Right forelimb (tissue), 1 donor: ENCODE data around the gene RPS17.
"Not testable (repeated sequence)": the region's sequence is repeated elsewhere in the genome, so short reads cannot be mapped to it uniquely, and the experiment has no call there.

Source experiments
- DNase-seq: peaks from one replicate; pipeline ENCODE4 v3.0.0-alpha.2; 2018

The RPS17 gene

GRCh38 chr15:82545002-82545401 lies 4.7 kb upstream of the RPS17 start:
- no peak for DNase-seq

GRCh38 chr15:82544431-82544830 lies 4.2 kb upstream of the RPS17 start:
- DNase-seq = no peak

DNA sequence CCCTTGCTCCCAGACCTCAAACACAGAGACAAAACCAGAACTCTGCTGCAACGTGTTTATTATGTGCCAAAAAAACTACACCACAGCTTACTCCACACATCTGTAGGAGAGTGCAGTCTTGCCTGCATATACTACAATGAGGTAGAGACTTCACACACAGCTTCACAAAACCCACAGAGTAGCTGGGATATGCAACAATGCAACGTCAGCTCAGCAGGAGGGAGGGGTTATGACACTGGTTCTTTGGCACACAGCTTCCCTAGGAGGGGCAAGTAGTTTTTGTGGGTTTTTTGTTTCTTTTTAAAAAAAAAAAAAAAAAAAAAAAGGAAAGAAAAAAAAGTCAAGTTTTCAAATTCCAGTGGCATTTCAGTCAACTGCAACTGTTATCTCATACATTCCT lies 2.9 kb upstream of the RPS17 start:
- no peak for DNase-seq

DNA sequence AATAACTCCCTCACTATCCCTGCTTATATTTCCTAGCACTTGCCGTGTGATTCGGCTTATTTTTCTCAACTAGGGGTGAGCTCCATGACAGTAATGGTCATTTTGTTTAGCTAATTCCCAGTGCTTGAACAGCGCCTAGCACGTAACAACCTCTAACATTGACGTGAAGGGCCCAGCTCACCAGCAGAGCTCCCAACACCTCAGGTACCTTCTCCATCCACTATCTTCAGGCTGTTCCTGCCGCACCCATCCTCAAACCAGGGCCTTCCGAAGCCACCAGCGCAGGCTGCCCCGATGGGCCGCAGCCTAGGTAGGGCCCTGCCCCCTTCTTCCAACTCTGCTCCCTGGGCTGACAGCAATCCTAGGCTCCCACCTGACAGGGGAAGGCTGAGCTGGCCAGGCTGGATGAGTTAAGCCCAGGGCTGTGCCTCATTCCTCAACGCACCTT lies 751 bp upstream of the RPS17 start:
- DNase-seq = no peak

- DNase-seq = no peak
These were observed 584 bp downstream of the RPS17 start for GRCh38 chr15:82539691-82540054.

- no peak for DNase-seq
These were observed 1.1 kb downstream of the RPS17 start for GRCh38 chr15:82538961-82539690.

- no peak for DNase-seq
These were observed 2.8 kb downstream of the RPS17 start for GRCh38 chr15:82537351-82537908.

DNA sequence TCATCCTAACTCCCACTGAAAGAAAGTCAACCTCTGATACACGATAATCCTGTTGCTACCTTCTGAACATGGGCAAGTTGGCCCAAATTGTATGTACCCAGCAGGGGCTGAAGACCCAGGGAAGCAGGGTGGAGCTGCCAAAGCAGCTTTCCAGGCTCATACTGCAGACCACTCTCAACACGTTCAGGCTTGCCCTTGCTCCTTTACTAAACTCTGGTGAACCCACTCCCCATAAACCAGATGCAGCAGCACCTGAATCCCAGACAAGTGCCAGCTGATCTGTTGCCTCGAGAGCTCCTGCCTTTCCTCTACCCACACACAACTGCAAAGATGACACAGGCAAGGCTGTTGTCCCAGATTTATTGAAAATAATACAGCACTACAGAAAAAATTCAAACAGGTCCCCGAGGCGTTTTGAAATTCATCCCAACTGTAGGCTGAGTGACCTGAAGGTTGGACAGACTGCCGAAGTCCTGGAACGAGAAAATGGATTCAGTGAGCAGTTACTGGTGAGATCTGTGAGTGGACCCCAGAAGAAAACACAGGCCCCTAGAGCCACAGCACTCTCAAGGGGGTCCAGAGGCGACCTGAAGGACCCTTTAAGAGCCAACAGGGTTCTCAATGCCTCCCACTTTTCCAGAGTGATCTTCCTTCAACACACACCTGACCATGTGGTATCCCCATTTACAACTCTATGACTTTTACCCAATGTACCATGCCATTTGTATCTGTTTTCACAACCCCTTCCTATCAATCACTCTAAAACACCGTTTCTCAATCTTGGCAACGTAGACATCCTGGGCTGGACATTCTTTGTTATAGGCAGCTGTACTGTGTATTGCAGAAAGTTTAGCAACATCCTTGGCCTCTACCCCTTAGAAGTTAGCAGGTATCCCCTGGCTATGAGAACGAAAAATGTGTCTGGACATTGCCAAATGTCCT lies 3.6 kb downstream of the RPS17 start:
- DNase-seq = no peak

DNA sequence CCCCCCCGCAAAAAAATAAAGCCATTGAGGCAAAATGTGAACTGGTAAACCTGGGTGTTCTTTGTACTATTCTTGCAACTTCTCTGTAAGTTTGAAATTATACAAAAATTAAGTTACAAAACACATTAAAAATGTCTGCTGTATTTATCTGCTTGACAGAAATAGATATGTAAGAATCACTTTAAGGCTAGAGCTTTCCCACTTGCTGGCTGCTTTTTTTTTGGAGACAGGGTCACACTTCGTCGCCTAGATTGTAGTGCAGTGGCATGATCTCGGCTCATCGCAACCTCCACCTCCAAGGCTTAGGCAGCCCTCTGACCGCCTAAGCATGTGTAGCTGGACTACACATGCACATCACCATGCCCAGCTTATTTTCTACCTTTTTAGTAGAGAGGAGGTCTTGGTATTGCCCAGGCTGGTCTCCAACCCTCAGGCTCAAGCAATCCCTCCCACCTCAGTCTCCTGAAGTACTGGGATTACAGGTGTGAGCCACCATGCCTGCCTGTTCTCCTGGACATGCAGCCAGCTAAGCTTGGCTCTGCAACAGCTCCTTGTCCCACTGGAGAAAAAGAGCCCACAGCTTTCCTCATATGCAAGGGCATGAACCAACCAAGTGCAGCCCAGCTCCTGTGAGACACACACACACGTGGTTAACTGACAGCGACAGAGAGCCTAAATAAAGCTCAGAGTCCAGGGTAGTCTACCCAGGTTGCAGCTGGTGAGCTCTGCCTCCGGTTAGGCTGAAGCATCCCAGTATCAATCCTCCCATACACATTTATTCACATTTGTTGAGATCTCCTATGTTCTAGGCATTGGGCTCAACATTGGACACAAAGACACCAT lies 4.5 kb downstream of the RPS17 start:
- no peak for DNase-seq

GRCh38 chr15:82535151-82535550 lies 5.1 kb downstream of the RPS17 start:
- not testable (repeated sequence) for DNase-seq

DNA sequence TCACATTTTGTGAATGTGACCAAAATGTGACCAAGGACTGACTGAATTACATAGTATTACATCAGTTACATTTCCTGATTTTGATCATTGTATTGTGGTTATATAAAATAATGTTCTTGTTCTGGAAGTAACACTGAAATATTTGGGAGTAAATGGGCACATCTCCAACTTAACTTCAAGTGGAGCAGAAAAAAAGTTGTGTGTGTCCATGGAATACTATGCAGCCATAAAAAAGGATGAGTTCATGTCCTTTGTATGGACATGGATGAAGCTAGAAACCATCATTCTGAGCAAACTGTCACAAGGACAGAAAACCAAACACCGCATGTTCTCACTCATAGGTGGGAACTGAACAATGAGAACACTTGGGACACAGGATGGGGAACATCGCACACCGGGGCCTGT lies 5.8 kb downstream of the RPS17 start:
- not testable (repeated sequence) for DNase-seq

- no peak for DNase-seq
These were observed 6.5 kb downstream of the RPS17 start for GRCh38 chr15:82533801-82534200.

DNA sequence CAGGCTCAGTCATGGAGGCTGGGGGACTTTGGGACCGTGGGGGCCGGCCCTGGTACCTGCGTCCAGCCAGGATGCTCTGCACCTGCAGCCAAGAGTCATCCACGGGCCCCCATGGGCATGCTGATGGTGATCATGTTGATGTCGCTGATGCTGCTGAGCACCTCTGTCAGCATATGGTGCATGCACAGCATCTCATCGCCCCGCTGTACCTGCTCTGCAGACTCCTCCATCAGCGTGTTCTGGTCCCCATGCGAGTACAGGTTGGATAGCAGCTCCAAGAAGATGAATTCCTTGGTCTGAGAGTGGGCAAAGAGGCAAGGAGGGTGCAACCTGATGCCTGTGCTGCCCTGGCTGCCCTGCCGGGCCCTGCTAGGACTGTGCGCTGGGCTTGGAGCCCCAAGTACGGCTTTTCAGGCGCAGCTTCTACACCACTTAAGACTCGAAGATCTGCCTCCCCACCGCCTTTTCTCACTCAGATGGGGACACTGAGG lies 7.2 kb downstream of the RPS17 start:
- peak; percentile 22 for DNase-seq

GRCh38 chr15:82532383-82532990 lies 7.8 kb downstream of the RPS17 start:
- peak; percentile 17 for DNase-seq

- peak; percentile 18 for DNase-seq
These were observed 8.5 kb downstream of the RPS17 start for GRCh38 chr15:82531496-82532382.

DNA sequence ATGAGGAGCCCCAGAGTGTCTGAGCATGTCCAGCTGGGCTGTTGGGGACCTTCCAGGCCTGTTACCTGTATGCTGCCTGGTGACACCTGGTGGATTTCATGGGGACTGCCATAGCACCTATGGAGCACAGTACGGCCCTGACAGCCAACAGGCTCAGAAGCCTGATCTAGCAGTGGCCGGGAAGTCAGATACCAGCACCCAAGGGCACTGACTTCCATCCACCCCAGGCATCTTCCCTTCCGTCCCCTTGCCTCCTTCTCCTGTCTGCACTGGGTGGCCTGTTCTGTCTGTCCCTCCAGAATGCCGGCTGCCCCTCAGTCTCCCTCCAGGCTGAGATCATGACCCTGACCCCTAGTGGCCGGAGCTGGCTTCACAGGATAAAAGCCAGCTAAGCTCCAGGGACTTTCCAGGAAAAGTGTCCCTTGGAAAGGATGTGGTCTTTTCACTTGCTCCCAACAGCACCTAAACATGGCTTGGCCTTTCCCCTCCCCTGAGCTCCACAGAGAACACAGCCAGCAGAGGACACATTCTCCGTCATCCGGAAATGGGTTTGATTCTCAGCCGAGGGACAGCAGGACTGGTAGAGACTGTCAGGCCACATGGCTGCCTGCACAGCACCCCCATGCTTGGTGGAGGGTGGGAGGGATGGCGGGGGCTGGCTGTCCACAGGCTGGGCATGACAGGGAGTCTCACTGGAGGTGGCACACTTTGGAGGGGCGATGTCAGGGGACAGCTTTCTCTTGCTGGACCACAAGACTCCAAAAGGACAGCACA lies 9.5 kb downstream of the RPS17 start:
- DNase-seq = peak; percentile 81

DNA sequence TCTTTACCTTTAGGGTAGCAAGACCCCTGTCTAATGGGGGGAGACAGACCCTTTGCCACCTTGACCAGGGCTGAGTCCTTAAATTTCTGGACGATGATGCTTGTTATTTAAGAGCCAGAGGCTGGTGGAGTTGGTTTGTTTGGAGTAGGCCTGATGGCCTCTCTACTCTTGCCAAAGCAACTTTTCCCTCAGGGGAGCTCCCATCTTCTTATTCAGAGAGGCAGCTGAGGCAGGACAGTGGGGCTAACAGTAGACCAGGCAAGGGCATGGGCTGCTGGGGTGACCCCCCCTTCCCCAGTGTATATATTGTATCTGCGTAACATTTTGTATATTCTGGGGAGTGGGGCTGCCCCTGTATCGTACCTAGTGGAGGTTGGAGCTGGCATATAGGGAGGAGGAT lies 10.3 kb downstream of the RPS17 start:
- DNase-seq = peak; percentile 4

DNA sequence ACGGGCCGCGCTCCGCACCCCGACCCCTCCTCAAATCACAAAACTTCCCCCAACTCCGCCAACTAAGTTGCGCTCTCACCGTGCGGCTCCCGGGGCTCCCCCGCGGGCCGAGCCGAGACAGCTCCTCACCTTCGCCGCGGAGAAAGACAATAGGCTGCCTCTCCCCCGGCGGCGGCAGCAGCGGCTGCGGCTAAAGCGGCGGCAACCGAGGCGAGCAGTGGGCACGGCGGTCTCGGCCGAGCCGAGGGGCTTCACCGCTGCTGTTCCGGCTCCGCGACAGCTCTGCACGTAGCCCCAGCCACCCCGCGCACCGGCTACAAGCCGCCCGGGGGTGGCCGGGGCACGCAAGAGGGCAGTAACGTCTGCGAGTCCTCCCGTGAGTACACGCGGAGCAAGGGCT lies 26.7 kb downstream of the RPS17 start:
- DNase-seq = not testable (repeated sequence)

DNA sequence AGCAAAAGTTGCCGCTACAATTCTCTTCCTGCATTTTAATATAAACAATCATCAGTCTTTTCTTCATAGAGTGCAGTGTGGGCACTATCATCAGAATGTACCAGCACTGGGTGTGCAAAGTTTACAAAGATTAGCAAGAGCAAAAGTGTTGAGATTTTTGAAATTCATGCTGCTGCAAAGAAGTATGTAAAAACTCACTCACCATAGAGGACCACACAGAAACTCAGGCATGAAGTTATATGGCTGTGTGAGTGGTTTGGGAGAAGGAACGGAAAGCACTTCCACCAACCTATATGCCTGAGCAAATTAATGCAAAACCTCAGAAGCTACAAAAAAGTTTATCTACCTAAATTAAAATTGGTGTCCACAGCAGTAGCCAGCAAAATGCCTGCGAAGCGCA lies 32.6 kb downstream of the RPS17 start:
- not testable (repeated sequence) for DNase-seq

DNA sequence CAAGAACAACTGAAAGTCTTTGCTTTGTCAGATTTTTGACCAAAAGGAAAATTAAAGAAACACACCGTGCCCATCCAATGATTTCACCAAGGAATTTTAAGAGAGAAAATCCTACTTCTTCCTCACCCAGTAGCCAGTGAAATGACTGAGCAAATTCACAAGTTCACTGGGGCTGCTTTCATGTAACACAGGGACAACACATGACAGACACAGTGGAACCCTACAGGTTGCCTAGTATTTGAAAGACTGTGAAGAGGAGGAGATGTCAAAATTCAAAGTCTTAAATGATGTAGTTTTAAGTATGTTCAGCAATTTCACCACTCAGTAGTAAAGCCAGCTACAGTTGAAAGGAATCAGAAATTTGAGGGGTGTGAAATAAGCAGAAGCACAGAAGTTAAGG lies 33.2 kb downstream of the RPS17 start:
- not testable (repeated sequence) for DNase-seq
